Measurements from ENCODE around the gene FBRS.

GRCh38 chr16:30628628-30629540 lies 29.3 kb upstream of the FBRS start:
- no peak for TF ChIP-seq EZH2 (IDR thresholded peaks at IDR 0.05; ENCODE audit: low read depth)
- TF ChIP-seq CTCF (conservative IDR thresholded peaks at IDR 0.05), result peak; percentile 96

Data from PC-9 (cell line).